ENCODE results near the gene ECT2L. TPM values are rescaled to one million over a fixed set of nuclear protein-coding genes. Genes with fewer than 3 reads are reported as not detected.

The ECT2L gene
- polyA plus RNA-seq, 3 donors = not detected

- WGBS (ENCODE audit: insufficient coverage) = 89% methylated on average over 3 of the region's 3 CpGs
Observed at GRCh38 chr6:138912308-138912707, 116.4 kb downstream of the ECT2L start.

GRCh38 chr6:138914701-138915100 is 118.8 kb downstream of the ECT2L start:
- peaks cover 84 to 94% of the 10 kb centered on the region in 2 donors for H3K36me3 ChIP-seq (replicated peaks in 1 of 2; ENCODE audit: control insufficient read depth in 1 of 2, insufficient read depth in 2 of 2, low read length in 2 of 2)
- Mint-ChIP-seq H3K36me3 (peaks cover 68 to 74% of the 10 kb centered on the region in 2 donors), H3K4me3 (no peak overlapping the region)

More at GRCh38 chr6:138912308-138912707, 116.4 kb downstream of the ECT2L start:
- Histone ChIP-seq H3K27ac (ENCODE audit: low read depth in 1 of 2, low read length in 2 of 2) (no peak overlapping the region), H3K36me3 (replicated peaks in 1 of 2; ENCODE audit: control insufficient read depth in 1 of 2, insufficient read depth in 2 of 2, low read length in 2 of 2) (peaks cover 89 to 96% of the 10 kb centered on the region in 2 donors), H3K4me1 (ENCODE audit: control insufficient read depth in 1 of 2, insufficient read depth in 2 of 2, low read length in 2 of 2) (no peaks in the 10 kb centered on the region), H3K27me3 (ENCODE audit: control insufficient read depth in 2 of 2, insufficient read depth in 2 of 2, low read length in 2 of 2) (no peaks in the 10 kb centered on the region), H2AFZ (ENCODE audit: insufficient read depth, low read depth, low read length, poor library complexity, severe bottlenecking) (no peak overlapping the region), H3K79me2 (ENCODE audit: insufficient read depth, low read length) (no peaks in the 10 kb centered on the region), H3K9me3 (replicated peaks in 1 of 2; ENCODE audit: control insufficient read depth in 1 of 2, insufficient read depth in 1 of 2, low read length in 2 of 2) (no peaks in the 10 kb centered on the region), H3K4me3 (replicated peaks in 1 of 3; ENCODE audit: low read depth in 2 of 3, low read length in 3 of 3) (no peak overlapping the region), H4K20me1 (ENCODE audit: insufficient read depth, low read length) (no peaks in the 10 kb centered on the region), H3K4me2 (replicated peaks; ENCODE audit: extremely low read depth, low read length, poor library complexity, severe bottlenecking) (no peak overlapping the region), H3K9ac (ENCODE audit: insufficient read depth, low read length, poor library complexity, severe bottlenecking) (no peak overlapping the region)
- intact Hi-C loops (cut with micrococcal nuclease) = no loop called here
- H3K27me3 Mint-ChIP-seq (ENCODE audit: low read depth in 3 of 3) = no peaks in the 10 kb centered on the region
- TF ChIP-seq CTCF (IDR thresholded peaks at IDR 0.05) = no peak
- H3K9me3 Mint-ChIP-seq = no peaks in the 10 kb centered on the region
- no peak overlapping the region for H3K27ac Mint-ChIP-seq
- no peak for DNase-seq
- H3K4me1 Mint-ChIP-seq = no peaks in the 10 kb centered on the region
- no peak overlapping the region for H3K4me3 Mint-ChIP-seq
- H3K36me3 Mint-ChIP-seq = peaks cover 75 to 80% of the 10 kb centered on the region in 2 donors

More at GRCh38 chr6:138914701-138915100, 118.8 kb downstream of the ECT2L start:
- Histone ChIP-seq H3K9ac (ENCODE audit: insufficient read depth, low read length, poor library complexity, severe bottlenecking) (no peak overlapping the region), H2AFZ (ENCODE audit: insufficient read depth, low read depth, low read length, poor library complexity, severe bottlenecking) (no peak overlapping the region), H3K4me3 (replicated peaks in 1 of 3; ENCODE audit: low read depth in 2 of 3, low read length in 3 of 3) (no peak overlapping the region), H3K79me2 (ENCODE audit: insufficient read depth, low read length) (no peaks in the 10 kb centered on the region), H4K20me1 (ENCODE audit: insufficient read depth, low read length) (no peaks in the 10 kb centered on the region), H3K4me2 (replicated peaks; ENCODE audit: extremely low read depth, low read length, poor library complexity, severe bottlenecking) (no peak overlapping the region), H3K27me3 (ENCODE audit: control insufficient read depth in 2 of 2, insufficient read depth in 2 of 2, low read length in 2 of 2) (no peaks in the 10 kb centered on the region), H3K27ac (ENCODE audit: low read depth in 1 of 2, low read length in 2 of 2) (no peak overlapping the region), H3K9me3 (replicated peaks in 1 of 2; ENCODE audit: control insufficient read depth in 1 of 2, insufficient read depth in 1 of 2, low read length in 2 of 2) (no peaks in the 10 kb centered on the region), H3K4me1 (ENCODE audit: control insufficient read depth in 1 of 2, insufficient read depth in 2 of 2, low read length in 2 of 2) (no peaks in the 10 kb centered on the region)
- no peak for DNase-seq
- Mint-ChIP-seq H3K27me3 (ENCODE audit: low read depth in 3 of 3) (no peaks in the 10 kb centered on the region), H3K4me1 (no peaks in the 10 kb centered on the region), H3K27ac (no peak overlapping the region), H3K9me3 (no peaks in the 10 kb centered on the region)
- TF ChIP-seq CTCF (IDR thresholded peaks at IDR 0.05) = no peak
- WGBS (ENCODE audit: insufficient coverage) = 93% methylated on average over 1 of the region's 1 CpG
- intact Hi-C loops (cut with micrococcal nuclease) = no loop called here
